ENCODE results near the gene DEAF1.
"Not testable (repeated sequence)": the region's sequence is repeated elsewhere in the genome, so short reads cannot be mapped to it uniquely, and the experiment has no call there.

DEAF1 gene, protein sequence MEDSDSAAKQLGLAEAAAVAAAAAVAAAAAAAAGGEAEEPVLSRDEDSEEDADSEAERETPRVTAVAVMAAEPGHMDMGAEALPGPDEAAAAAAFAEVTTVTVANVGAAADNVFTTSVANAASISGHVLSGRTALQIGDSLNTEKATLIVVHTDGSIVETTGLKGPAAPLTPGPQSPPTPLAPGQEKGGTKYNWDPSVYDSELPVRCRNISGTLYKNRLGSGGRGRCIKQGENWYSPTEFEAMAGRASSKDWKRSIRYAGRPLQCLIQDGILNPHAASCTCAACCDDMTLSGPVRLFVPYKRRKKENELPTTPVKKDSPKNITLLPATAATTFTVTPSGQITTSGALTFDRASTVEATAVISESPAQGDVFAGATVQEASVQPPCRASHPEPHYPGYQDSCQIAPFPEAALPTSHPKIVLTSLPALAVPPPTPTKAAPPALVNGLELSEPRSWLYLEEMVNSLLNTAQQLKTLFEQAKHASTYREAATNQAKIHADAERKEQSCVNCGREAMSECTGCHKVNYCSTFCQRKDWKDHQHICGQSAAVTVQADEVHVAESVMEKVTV

DNA sequence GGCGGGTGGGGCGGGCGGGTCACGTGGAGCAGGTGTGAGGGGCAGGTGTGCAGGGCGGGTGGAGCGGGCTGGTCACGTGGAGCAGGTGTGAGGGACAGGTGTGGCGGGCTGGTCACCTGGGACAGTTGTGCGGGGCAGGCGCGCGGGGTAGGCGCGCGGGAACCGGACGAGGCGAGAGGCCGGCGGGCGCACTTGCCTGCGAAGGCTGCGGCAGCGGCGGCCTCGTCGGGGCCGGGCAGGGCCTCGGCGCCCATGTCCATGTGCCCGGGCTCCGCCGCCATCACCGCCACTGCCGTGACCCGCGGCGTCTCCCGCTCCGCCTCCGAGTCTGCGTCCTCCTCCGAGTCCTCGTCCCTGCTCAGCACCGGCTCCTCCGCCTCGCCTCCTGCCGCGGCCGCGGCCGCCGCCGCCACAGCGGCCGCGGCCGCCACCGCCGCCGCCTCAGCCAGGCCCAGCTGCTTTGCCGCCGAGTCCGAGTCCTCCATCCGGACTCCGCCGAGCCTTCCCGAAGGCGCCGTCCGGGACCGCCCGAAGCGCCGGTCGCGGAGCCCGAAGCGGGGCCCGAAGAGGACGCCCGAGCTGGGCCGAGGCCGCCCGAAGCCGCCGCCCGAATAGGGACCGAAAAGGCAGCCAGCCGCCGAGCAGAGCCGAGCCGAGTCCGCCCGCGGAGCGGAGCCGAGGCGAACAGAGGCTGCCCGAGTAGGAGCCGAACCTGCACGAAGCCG lies at the start of gene DEAF1:
DEAF1 (minus strand) TSS at position 660 of the 725 bp plus-strand sequence; CDS start at position 485, 175 bp downstream.
- no peaks in the 10 kb centered on the region for H3K9me3 ChIP-seq (ENCODE audit: control insufficient read depth, low read length)
- no peaks in the 10 kb centered on the region for H3K36me3 ChIP-seq (ENCODE audit: control insufficient read depth, insufficient read depth, low read length)
- H3K9ac ChIP-seq, result peak within 1 kb of the TSS; percentile 83
- H3K27ac ChIP-seq, result peak within 1 kb of the TSS; percentile 98
- TF ChIP-seq, protein P1, sequence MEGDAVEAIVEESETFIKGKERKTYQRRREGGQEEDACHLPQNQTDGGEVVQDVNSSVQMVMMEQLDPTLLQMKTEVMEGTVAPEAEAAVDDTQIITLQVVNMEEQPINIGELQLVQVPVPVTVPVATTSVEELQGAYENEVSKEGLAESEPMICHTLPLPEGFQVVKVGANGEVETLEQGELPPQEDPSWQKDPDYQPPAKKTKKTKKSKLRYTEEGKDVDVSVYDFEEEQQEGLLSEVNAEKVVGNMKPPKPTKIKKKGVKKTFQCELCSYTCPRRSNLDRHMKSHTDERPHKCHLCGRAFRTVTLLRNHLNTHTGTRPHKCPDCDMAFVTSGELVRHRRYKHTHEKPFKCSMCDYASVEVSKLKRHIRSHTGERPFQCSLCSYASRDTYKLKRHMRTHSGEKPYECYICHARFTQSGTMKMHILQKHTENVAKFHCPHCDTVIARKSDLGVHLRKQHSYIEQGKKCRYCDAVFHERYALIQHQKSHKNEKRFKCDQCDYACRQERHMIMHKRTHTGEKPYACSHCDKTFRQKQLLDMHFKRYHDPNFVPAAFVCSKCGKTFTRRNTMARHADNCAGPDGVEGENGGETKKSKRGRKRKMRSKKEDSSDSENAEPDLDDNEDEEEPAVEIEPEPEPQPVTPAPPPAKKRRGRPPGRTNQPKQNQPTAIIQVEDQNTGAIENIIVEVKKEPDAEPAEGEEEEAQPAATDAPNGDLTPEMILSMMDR (IDR thresholded peaks at IDR 0.05), result no peak
- H3K4me3 ChIP-seq (ENCODE audit: low read depth, low read length), result peak within 1 kb of the TSS; percentile 85
- peak within 1 kb of the TSS; percentile 90 for H2AFZ ChIP-seq
- H3K4me2 ChIP-seq (ENCODE audit: low read length), result peak within 1 kb of the TSS; percentile 84
- H3K79me2 ChIP-seq, result no peaks in the 10 kb centered on the region
- no peaks in the 10 kb centered on the region for H3K27me3 ChIP-seq (ENCODE audit: control insufficient read depth, insufficient read depth, low read length)
- H3K4me1 ChIP-seq, result no peaks in the 10 kb centered on the region

DNA sequence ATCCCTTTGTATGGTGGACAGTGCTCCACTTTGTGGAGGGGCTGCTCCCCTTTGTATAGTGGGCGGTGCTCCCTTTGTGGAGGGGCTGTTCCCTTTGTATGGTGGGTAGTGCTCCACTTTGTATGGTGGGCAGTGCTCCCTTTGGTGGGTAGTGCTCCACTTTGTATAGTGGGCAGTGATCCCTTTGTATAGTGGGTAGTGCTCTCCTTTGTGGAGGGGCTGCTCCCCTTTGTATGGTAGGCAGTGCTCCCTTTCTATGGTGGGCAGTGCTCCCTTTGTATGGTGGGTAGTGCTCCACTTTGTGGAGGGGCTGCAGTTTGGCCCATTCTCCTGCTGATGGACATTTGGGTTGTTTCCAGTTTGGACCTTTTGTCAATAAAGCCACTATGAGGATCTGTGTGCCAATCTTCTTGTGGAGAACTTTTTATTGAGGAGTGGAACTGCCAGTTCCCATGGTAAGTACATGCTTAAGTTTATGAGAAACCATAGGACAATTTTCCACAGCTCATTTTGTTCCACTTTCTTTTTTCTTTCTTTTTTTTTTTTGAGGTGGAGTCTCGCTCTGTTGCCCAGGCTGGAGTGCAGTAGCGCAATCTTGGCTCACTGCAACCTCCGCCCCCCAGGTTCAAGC lies 47.7 kb upstream of the DEAF1 start:
- no peaks in the 10 kb centered on the region for H3K27me3 ChIP-seq (ENCODE audit: control insufficient read depth, insufficient read depth, low read length)
- H3K4me3 ChIP-seq (ENCODE audit: low read depth, low read length), result no peak overlapping the region
- H3K4me2 ChIP-seq (ENCODE audit: low read length), result no peak overlapping the region
- H3K9ac ChIP-seq, result no peak overlapping the region
- no peaks in the 10 kb centered on the region for H3K4me1 ChIP-seq
- no peaks in the 10 kb centered on the region for H3K36me3 ChIP-seq (ENCODE audit: control insufficient read depth, insufficient read depth, low read length)
- H3K79me2 ChIP-seq, result no peaks in the 10 kb centered on the region
- H3K9me3 ChIP-seq (ENCODE audit: control insufficient read depth, low read length), result no peaks in the 10 kb centered on the region
- H3K27ac ChIP-seq, result no peak overlapping the region
- H2AFZ ChIP-seq, result no peak overlapping the region
- TF ChIP-seq, protein P1 (IDR thresholded peaks at IDR 0.05), result no peak

DNA sequence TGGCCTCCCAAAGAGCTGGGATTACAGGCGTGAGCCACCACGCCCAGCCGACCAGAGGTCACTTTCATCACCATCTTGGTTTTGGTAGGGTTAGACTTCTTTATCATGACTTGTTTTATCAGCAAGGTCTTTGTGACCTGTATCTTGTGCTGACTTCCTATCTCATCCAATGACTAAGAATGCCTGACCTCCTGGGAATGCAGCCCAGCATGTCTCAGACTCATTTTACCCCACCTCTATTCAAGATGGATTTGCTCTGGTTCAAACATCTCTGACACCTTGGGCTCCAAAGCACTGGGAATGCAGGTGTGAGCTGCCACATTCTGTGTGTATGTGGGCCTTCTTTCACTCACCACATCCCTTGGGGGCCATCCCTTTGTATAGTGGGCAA lies 47.1 kb upstream of the DEAF1 start:
- H3K9ac ChIP-seq, result no peak overlapping the region
- no peaks in the 10 kb centered on the region for H3K27me3 ChIP-seq (ENCODE audit: control insufficient read depth, insufficient read depth, low read length)
- no peaks in the 10 kb centered on the region for H3K36me3 ChIP-seq (ENCODE audit: control insufficient read depth, insufficient read depth, low read length)
- no peak overlapping the region for H3K27ac ChIP-seq
- no peaks in the 10 kb centered on the region for H3K4me1 ChIP-seq
- H3K9me3 ChIP-seq (ENCODE audit: control insufficient read depth, low read length), result no peaks in the 10 kb centered on the region
- H3K4me3 ChIP-seq (ENCODE audit: low read depth, low read length), result no peak overlapping the region
- no peak overlapping the region for H3K4me2 ChIP-seq (ENCODE audit: low read length)
- TF ChIP-seq, protein P1 (IDR thresholded peaks at IDR 0.05), result no peak
- H3K79me2 ChIP-seq, result no peaks in the 10 kb centered on the region
- H2AFZ ChIP-seq, result no peak overlapping the region

DNA sequence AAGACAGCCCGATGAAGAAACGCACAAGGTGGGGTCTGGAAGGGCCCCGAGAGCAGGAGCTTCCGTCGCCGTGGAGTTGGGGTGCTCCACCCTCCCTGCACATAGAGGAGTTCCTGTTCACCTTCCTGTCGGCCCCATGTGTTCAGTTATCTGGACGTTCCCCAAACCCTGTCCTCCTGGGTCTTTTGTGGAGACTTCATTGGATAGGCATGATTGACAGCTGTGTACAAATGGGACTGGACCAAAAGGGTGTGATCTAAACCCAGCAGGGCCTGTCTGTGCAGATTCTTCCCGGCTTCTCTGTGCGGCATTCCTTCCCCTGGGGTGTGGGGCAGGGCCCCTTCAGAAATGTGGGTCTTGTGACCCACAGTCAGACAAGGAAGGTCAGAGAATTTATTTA lies 42.9 kb upstream of the DEAF1 start:
- H3K9ac ChIP-seq; H3K4me3 ChIP-seq (ENCODE audit: low read depth, low read length); H3K27ac ChIP-seq: not testable (repeated sequence)

DNA sequence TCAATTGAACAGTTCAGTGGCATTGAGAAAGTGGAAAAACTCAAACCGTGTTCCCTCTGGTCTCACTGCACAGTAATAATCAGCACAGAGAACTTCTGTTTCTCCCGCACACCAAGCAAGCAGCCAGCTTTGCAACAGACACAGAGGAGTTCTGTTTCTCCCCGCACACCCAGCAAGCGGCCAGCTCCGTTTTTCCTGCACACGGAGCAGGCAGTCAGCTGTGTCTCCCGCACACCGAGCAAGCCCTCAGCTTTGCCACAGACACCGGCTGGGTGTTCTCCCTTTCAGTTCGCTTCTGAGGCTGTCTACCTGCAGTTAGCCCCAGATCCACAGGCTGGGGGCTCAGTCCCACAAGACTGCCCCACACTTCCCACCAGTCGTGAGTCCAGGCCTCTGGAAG lies 42.3 kb upstream of the DEAF1 start:
- no peaks in the 10 kb centered on the region for H3K79me2 ChIP-seq
- H3K9ac ChIP-seq, result no peak overlapping the region
- H3K27me3 ChIP-seq (ENCODE audit: control insufficient read depth, insufficient read depth, low read length), result no peaks in the 10 kb centered on the region
- H3K36me3 ChIP-seq (ENCODE audit: control insufficient read depth, insufficient read depth, low read length), result no peaks in the 10 kb centered on the region
- no peak overlapping the region for H3K4me3 ChIP-seq (ENCODE audit: low read depth, low read length)
- H2AFZ ChIP-seq, result no peak overlapping the region
- no peak overlapping the region for H3K27ac ChIP-seq
- H3K4me1 ChIP-seq, result no peaks in the 10 kb centered on the region
- no peak overlapping the region for H3K4me2 ChIP-seq (ENCODE audit: low read length)
- TF ChIP-seq, protein P1 (IDR thresholded peaks at IDR 0.05), result no peak
- H3K9me3 ChIP-seq (ENCODE audit: control insufficient read depth, low read length), result no peaks in the 10 kb centered on the region

More for the DNA sequence above, 42.9 kb upstream of the DEAF1 start:
- not testable (repeated sequence) for H2AFZ ChIP-seq; H3K4me1 ChIP-seq; H3K79me2 ChIP-seq; H3K9me3 ChIP-seq (ENCODE audit: control insufficient read depth, low read length); H3K36me3 ChIP-seq (ENCODE audit: control insufficient read depth, insufficient read depth, low read length); H3K27me3 ChIP-seq (ENCODE audit: control insufficient read depth, insufficient read depth, low read length); H3K4me2 ChIP-seq (ENCODE audit: low read length)

DNA sequence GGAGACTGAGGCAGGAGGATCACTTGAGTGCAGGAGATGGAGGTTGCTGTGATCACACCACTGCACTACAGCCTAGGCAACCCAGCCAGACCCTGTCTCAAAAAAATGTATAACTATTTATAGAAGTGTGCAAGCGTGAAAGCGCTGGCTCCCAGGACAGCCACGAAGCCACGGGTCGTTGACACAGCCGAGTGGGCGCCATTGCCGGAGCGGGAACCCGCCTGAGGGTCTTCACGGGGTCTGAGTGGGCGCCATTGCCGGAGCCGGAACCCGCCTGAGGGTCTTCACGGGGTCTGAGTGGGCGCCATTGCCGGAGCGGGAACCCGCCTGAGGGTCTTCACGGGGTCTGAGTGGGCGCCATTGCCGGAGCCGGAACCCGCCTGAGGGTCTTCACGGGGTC lies 39.5 kb upstream of the DEAF1 start:
- H3K27me3 ChIP-seq (ENCODE audit: control insufficient read depth, insufficient read depth, low read length); H3K36me3 ChIP-seq (ENCODE audit: control insufficient read depth, insufficient read depth, low read length); H3K27ac ChIP-seq; H3K9me3 ChIP-seq (ENCODE audit: control insufficient read depth, low read length); H2AFZ ChIP-seq; H3K79me2 ChIP-seq; H3K4me3 ChIP-seq (ENCODE audit: low read depth, low read length); H3K4me2 ChIP-seq (ENCODE audit: low read length); H3K9ac ChIP-seq; H3K4me1 ChIP-seq: not testable (repeated sequence)

Measured in parathyroid adenoma (tissue), 2 donors.